HepG2 (cell line): Measurements from ENCODE around the gene GTF2E1. TPM values are rescaled to one million over a fixed set of nuclear protein-coding genes. Genes with fewer than 3 reads are reported as not detected.

Source experiments
- ARNT2 ChIP-seq: sonication (generic); formaldehyde crosslinking; IDR thresholded peaks from 2 replicates; pipeline ENCODE4 v1.8.0; 2022; ENCODE audit warnings: mild to moderate bottlenecking, low read depth, missing genetic modification reagents, moderate library complexity
- BRD4 ChIP-seq: sonication (generic); formaldehyde crosslinking; IDR thresholded peaks from 2 replicates; pipeline ENCODE4 v1.4.0; 2020; ENCODE audit warnings: missing genetic modification reagents
- FOSL1 ChIP-seq: sonication (generic); formaldehyde crosslinking; IDR thresholded peaks from 2 replicates; pipeline ENCODE4 v1.9.0; 2021; ENCODE audit warnings: missing genetic modification reagents, borderline replicate concordance
- FOXC1 ChIP-seq: sonication (generic); formaldehyde crosslinking; IDR thresholded peaks from 2 replicates; pipeline ENCODE4 v1.8.0; 2022; ENCODE audit warnings: mild to moderate bottlenecking, missing genetic modification reagents, borderline replicate concordance
- KLF9 ChIP-seq: IDR thresholded peaks from 2 replicates; pipeline ENCODE4 v1.6.1; 2016; ENCODE audit warnings: low read depth
- LBX2 ChIP-seq: sonication (generic); formaldehyde crosslinking; IDR thresholded peaks from 2 replicates; pipeline ENCODE4 v1.5.0; 2020; ENCODE audit warnings: missing genetic modification reagents, mild to moderate bottlenecking, borderline replicate concordance
- MBD4 ChIP-seq: IDR thresholded peaks from 2 replicates; pipeline ENCODE4 v1.6.1; 2012; ENCODE audit warnings: low read length, inconsistent platforms, borderline replicate concordance
- MTA1 ChIP-seq: sonication (generic); formaldehyde crosslinking; IDR thresholded peaks from 2 replicates; pipeline ENCODE4 v1.4.0; 2020; ENCODE audit warnings: missing genetic modification reagents, mild to moderate bottlenecking, borderline replicate concordance
- SRSF9 ChIP-seq: fragments of 200-400 bp; formaldehyde crosslinking; IDR thresholded peaks from 2 replicates; pipeline ENCODE4 v1.6.1; 2018; ENCODE audit warnings: borderline replicate concordance, mild to moderate bottlenecking, low read depth, low read length; ENCODE audit not compliant: insufficient read depth, poor library complexity, severe bottlenecking
- STAG1 ChIP-seq: sonication (generic); formaldehyde crosslinking; IDR thresholded peaks from 2 replicates; pipeline ENCODE4 v1.4.0; 2020; ENCODE audit warnings: missing genetic modification reagents
- SYNCRIP ChIP-seq: fragments of 200-400 bp; formaldehyde crosslinking; IDR thresholded peaks from 2 replicates; pipeline ENCODE4 v1.6.1; 2018; ENCODE audit warnings: mild to moderate bottlenecking, low read depth, low read length; ENCODE audit not compliant: insufficient read depth
- ZBTB7A ChIP-seq: sonication (generic); formaldehyde crosslinking; IDR thresholded peaks from 2 replicates; pipeline ENCODE4 v1.8.0; 2022; ENCODE audit warnings: mild to moderate bottlenecking, missing genetic modification reagents
- ZFP37 ChIP-seq: sonication (generic); formaldehyde crosslinking; IDR thresholded peaks from 2 replicates; pipeline ENCODE4 v1.4.0; 2020; ENCODE audit warnings: missing genetic modification reagents, borderline replicate concordance
- ZFP91 ChIP-seq: sonication (generic); formaldehyde crosslinking; IDR thresholded peaks from 2 replicates; pipeline ENCODE4 v1.9.0; 2022; ENCODE audit warnings: missing genetic modification reagents, mild to moderate bottlenecking, borderline replicate concordance
- ZNF256 ChIP-seq: sonication (generic); formaldehyde crosslinking; conservative IDR thresholded peaks from 2 replicates; pipeline ENCODE4 v1.4.0; 2020; ENCODE audit warnings: missing genetic modification reagents
- ZNF382 ChIP-seq: sonication (generic); formaldehyde crosslinking; IDR thresholded peaks from 2 replicates; pipeline ENCODE4 v1.5.0; 2020; ENCODE audit warnings: missing genetic modification reagents, mild to moderate bottlenecking, borderline replicate concordance
- ZNF574 ChIP-seq: sonication (generic); formaldehyde crosslinking; IDR thresholded peaks from 2 replicates; pipeline ENCODE4 v1.4.0; 2020; ENCODE audit warnings: missing genetic modification reagents
- ZNF724P ChIP-seq: sonication (generic); formaldehyde crosslinking; IDR thresholded peaks from 2 replicates; pipeline ENCODE4 v1.8.0; 2022; ENCODE audit warnings: missing genetic modification reagents, borderline replicate concordance
- polyA plus RNA-seq, 8 experiments: library from polyadenylated mRNA; depleted of rRNA in 3 of 8; stranded (reverse) in 7 of 8; unstranded in 1 of 8; fragments of >200 nt; fragmentation: Illumina TruSeq in 4 of 8; extraction: Trizol in 4 of 8; gene quantifications; 2 replicates each; pipeline versions ENCODE4 v1.2.1 to v1.2.3, GENCODE V29; 2011 to 2016; ENCODE audit warnings: low read depth in 4 of 8, missing spikeins in 1 of 8, mixed read lengths in 1 of 8; ENCODE audit not compliant: insufficient read depth in 1 of 8
- total RNA-seq, 5 experiments: library from RNA; depleted of rRNA; stranded (reverse); fragments of >200 nt; fragmentation: Illumina TruSeq; extraction: Trizol; gene quantifications; 2 replicates each; pipeline ENCODE4 v1.2.3, GENCODE V29; 2016; ENCODE audit warnings: low read depth in 1 of 5

Gene GTF2E1
- total and polyA plus RNA-seq, 2 of the 13 experiments (the other 11 are each of a cell fraction or from before 2014, with no cell fraction given), result 7.7 to 21.5 TPM

DNA sequence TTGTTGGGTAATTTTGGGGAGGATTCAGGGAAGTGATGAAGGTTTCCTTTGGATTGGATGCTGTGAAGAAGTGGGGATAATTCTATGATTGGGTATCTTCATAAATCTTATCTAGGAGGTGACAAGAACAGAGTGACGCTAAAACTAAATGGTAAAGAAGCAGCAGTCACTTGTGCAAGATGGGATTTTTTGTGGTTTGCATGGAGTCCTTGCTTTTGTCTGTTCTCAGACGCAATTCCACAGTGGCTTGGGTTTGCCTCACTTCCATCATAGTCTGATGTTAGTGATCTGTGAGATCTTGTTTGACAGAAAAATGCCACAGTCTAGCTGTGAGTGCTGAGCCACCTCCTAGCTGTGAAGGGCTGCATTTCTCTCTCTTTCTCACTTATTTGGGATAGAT is 26.9 kb downstream of the GTF2E1 start (continued):
- TF ChIP-seq MBD4 (no peak), KLF9 (CRISPR knock-in tag) (no peak), ZBTB7A (no peak), ZNF574 (CRISPR knock-in tag) (no peak), SRSF9 (no peak), BRD4 (CRISPR knock-in tag) (no peak), ZFP37 (no peak), ZNF724P (CRISPR knock-in tag) (no peak), ZNF256 (CRISPR knock-in tag) (no peak), FOXC1 (no peak), SYNCRIP (no peak), ARNT2 (no peak), FOSL1 (no peak), ZFP91 (CRISPR knock-in tag) (no peak), ZNF382 (CRISPR knock-in tag) (no peak), LBX2 (CRISPR knock-in tag) (no peak), MTA1 (CRISPR knock-in tag) (no peak), STAG1 (CRISPR knock-in tag) (no peak)
